ENCODE measurements around the gene RGL1.

RGL1 gene

DNA sequence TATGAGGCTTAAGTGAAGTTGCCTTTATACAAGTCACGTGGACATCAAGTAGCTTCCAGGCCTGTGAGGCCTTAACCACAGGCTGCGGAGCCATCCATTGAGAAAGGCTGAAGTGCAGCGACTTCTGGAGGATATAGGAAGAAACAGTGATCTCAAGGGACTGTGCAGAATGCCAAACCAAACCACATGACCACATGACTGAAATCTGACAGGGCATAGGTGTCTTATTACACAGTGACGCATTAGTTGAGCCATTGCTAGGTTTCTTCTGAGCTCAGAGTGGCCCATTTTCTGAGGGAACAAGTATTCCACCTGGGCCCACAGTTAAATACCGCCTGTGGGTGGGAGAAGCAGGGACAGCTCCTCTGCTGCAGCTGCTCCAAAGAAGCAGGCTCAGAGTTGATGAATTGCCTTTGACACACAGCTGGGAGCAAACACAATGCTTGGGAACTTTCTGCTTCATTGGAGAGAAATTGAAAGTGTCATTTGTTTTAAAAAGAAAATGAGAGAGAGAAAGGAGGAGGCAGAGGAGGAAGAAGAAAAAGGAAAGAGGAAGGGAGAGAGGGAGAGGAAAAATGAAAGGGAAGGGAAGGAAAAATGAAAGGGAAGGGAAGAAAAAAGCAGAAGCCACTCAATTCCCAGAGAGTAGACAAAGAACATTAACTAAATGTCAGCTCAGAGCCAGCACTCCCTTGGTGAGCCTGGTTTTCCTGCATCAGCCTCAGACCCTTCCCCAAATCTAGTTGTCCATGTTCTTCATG lies 138.2 kb downstream of the RGL1 start:
- Histone ChIP-seq H3K9me2 (replicated peaks; ENCODE audit: control insufficient read depth, low read length) (no peaks in the 10 kb centered on the region), H3K4me3 (ENCODE audit: low read length) (no peak overlapping the region), H3K36me3 (ENCODE audit: control insufficient read depth, low read length) (no peaks in the 10 kb centered on the region), H3K79me2 (ENCODE audit: control insufficient read depth, low read length) (no peaks in the 10 kb centered on the region), H3K4me2 (ENCODE audit: low read length) (no peak overlapping the region), H3K27ac (ENCODE audit: low read depth, low read length) (no peak overlapping the region), H3F3A (ENCODE audit: control insufficient read depth, insufficient read depth) (no peaks in the 10 kb centered on the region), H3K4me1 (ENCODE audit: control insufficient read depth, low read length) (no peaks in the 10 kb centered on the region), H3K9me3 (ENCODE audit: control insufficient read depth, insufficient read depth, low read length) (no peaks in the 10 kb centered on the region), H4K20me1 (ENCODE audit: control insufficient read depth, insufficient read depth, low read depth, low read length) (no peaks in the 10 kb centered on the region), H3K27me3 (ENCODE audit: control insufficient read depth, low read length) (no peaks in the 10 kb centered on the region)
- TF ChIP-seq, protein P1, sequence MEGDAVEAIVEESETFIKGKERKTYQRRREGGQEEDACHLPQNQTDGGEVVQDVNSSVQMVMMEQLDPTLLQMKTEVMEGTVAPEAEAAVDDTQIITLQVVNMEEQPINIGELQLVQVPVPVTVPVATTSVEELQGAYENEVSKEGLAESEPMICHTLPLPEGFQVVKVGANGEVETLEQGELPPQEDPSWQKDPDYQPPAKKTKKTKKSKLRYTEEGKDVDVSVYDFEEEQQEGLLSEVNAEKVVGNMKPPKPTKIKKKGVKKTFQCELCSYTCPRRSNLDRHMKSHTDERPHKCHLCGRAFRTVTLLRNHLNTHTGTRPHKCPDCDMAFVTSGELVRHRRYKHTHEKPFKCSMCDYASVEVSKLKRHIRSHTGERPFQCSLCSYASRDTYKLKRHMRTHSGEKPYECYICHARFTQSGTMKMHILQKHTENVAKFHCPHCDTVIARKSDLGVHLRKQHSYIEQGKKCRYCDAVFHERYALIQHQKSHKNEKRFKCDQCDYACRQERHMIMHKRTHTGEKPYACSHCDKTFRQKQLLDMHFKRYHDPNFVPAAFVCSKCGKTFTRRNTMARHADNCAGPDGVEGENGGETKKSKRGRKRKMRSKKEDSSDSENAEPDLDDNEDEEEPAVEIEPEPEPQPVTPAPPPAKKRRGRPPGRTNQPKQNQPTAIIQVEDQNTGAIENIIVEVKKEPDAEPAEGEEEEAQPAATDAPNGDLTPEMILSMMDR (IDR thresholded peaks at IDR 0.05; ENCODE audit: low read depth, low read length, poor library complexity, severe bottlenecking), result no peak
- TF ChIP-seq EZH2phosphoT487 (IDR thresholded peaks at IDR 0.05; ENCODE audit: borderline replicate concordance, low read length), result no peak

DNA sequence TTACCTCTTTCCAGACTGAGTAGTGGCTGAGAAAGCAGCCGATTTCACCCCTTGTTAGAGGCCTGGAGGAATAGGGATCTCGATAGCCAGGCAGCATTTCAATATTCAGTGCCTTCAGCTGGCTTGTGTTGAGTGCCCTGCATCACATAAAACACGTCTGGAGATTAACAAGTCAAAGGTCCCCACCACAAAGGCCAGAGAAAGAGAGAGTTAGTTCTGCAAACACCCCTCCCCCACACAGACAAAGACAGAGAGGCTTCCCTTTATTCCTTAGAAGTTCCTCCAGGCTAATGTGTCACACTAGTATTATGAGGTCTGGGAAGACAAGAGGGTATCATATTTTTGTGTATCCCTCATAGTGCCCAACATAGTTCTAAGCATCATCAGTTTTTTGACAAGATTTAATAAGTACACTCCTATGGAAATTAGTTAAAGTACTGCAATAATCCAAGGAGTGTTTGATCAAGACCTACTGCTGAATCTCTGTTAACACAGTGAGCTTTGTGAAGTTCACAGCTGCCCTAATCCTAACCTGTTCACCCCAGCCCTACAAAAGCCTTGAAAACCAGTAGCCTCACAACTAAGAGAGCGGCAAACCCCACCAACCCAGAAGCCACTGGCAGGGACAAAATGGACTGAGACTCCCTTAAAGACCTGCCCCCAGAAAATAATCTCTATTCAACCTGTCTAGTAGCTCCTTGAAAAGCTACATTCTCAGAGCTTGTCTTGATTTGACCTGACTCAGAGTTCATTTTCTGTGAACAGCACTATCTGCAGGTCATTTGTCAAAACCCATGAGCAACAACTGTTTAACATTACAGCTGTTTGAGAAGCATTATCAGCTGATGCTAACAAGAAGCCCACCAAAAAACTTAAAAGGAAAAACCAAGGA lies 140.8 kb downstream of the RGL1 start:
- H3K9me2 ChIP-seq (replicated peaks; ENCODE audit: control insufficient read depth, low read length), result no peaks in the 10 kb centered on the region
- no peaks in the 10 kb centered on the region for H3K36me3 ChIP-seq (ENCODE audit: control insufficient read depth, low read length)
- H4K20me1 ChIP-seq (ENCODE audit: control insufficient read depth, insufficient read depth, low read depth, low read length), result no peaks in the 10 kb centered on the region
- H3K4me2 ChIP-seq (ENCODE audit: low read length), result no peak overlapping the region
- H3K9me3 ChIP-seq (ENCODE audit: control insufficient read depth, insufficient read depth, low read length), result no peaks in the 10 kb centered on the region
- no peak overlapping the region for H3K4me3 ChIP-seq (ENCODE audit: low read length)
- no peaks in the 10 kb centered on the region for H3F3A ChIP-seq (ENCODE audit: control insufficient read depth, insufficient read depth)
- no peaks in the 10 kb centered on the region for H3K79me2 ChIP-seq (ENCODE audit: control insufficient read depth, low read length)
- no peaks in the 10 kb centered on the region for H3K27me3 ChIP-seq (ENCODE audit: control insufficient read depth, low read length)
- H3K27ac ChIP-seq (ENCODE audit: low read depth, low read length), result no peak overlapping the region
- TF ChIP-seq, protein P1 (IDR thresholded peaks at IDR 0.05; ENCODE audit: low read depth, low read length, poor library complexity, severe bottlenecking), result no peak
- TF ChIP-seq EZH2phosphoT487 (IDR thresholded peaks at IDR 0.05; ENCODE audit: borderline replicate concordance, low read length), result no peak
- no peaks in the 10 kb centered on the region for H3K4me1 ChIP-seq (ENCODE audit: control insufficient read depth, low read length)

DNA sequence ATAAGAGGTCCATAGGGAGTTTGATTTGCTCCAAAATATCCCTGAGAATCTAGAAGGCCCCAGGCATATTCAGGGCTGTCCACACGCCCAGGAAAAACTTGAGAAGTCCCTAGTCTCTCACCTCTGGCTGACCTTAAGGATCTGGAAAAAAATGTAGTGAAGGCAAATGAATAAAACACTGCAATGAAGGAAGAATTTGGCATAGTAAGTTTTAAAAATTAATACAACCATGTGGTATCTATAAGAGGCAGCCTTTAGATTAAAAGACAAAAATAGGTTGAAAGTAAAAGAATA lies 141.3 kb downstream of the RGL1 start:
- no peaks in the 10 kb centered on the region for H3K4me1 ChIP-seq (ENCODE audit: control insufficient read depth, low read length)
- no peak overlapping the region for H3K27ac ChIP-seq (ENCODE audit: low read depth, low read length)
- no peaks in the 10 kb centered on the region for H3F3A ChIP-seq (ENCODE audit: control insufficient read depth, insufficient read depth)
- H3K79me2 ChIP-seq (ENCODE audit: control insufficient read depth, low read length), result no peaks in the 10 kb centered on the region
- no peaks in the 10 kb centered on the region for H3K27me3 ChIP-seq (ENCODE audit: control insufficient read depth, low read length)
- no peaks in the 10 kb centered on the region for H3K9me3 ChIP-seq (ENCODE audit: control insufficient read depth, insufficient read depth, low read length)
- H4K20me1 ChIP-seq (ENCODE audit: control insufficient read depth, insufficient read depth, low read depth, low read length), result no peaks in the 10 kb centered on the region
- no peak overlapping the region for H3K4me2 ChIP-seq (ENCODE audit: low read length)
- H3K9me2 ChIP-seq (replicated peaks; ENCODE audit: control insufficient read depth, low read length), result no peaks in the 10 kb centered on the region
- H3K36me3 ChIP-seq (ENCODE audit: control insufficient read depth, low read length), result no peaks in the 10 kb centered on the region
- TF ChIP-seq EZH2phosphoT487 (IDR thresholded peaks at IDR 0.05; ENCODE audit: borderline replicate concordance, low read length), result no peak
- TF ChIP-seq, protein P1 (IDR thresholded peaks at IDR 0.05; ENCODE audit: low read depth, low read length, poor library complexity, severe bottlenecking), result no peak
- no peak overlapping the region for H3K4me3 ChIP-seq (ENCODE audit: low read length)

Data from DOHH2 (cell line).